ENCODE data around the gene FAM221B.

FAM221B gene

GRCh38 chr9:35789541-35789940 is 39.0 kb downstream of the FAM221B start:
- no peak for TF ChIP-seq CTCF (conservative IDR thresholded peaks at IDR 0.05; ENCODE audit: low read depth, low read length)
- no peak for DNase-seq (ENCODE audit: low read depth)

DNA sequence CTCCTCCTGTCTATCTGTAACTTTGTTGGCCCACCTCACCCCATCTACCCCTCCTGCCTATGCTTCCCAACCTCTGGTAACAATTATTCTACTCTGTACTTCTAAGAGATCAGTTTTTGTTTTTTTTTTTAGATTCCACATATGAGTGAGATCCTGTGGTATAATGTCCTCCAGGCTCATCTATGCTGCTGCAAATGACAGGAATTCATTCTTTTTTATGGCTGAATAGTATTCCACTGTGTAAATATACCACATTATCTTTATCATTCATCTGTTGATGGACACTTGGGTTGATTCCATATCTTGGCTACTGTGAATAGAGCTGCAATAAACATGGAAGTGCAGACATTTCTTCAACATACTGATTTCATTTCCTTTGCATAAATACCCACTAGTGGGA is 45.1 kb downstream of the FAM221B start:
- TF ChIP-seq CTCF (conservative IDR thresholded peaks at IDR 0.05; ENCODE audit: low read depth, low read length): no peak
- no peak overlapping the region for H3K4me3 ChIP-seq (ENCODE audit: low read length)
- DNase-seq (ENCODE audit: low read depth): no peak

More at GRCh38 chr9:35789541-35789940, 39.0 kb downstream of the FAM221B start:
- no peak overlapping the region for H3K4me3 ChIP-seq (ENCODE audit: low read length)

DNA sequence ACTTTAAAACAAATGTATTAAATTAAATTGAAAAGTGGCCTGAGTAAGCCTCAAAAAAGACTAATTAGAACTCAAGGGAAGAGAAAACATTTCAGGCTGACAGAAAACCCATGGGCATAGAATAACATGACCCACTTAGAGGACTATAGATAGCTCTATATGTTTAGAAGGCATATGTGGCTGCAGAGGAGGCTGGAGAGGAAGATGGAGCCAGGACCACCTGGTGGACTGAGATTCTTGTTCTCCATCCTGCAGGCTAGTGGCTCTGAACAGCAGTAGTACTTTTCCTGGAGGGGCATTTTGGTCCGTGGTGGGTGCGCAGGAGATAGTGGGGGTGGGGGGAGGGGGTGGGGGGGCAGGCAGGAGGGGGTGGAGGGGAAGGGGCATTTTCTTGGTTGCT is 47.5 kb downstream of the FAM221B start:
- DNase-seq (ENCODE audit: low read depth): no peak
- no peak for TF ChIP-seq CTCF (conservative IDR thresholded peaks at IDR 0.05; ENCODE audit: low read depth, low read length)
- no peak overlapping the region for H3K4me3 ChIP-seq (ENCODE audit: low read length)

DNA sequence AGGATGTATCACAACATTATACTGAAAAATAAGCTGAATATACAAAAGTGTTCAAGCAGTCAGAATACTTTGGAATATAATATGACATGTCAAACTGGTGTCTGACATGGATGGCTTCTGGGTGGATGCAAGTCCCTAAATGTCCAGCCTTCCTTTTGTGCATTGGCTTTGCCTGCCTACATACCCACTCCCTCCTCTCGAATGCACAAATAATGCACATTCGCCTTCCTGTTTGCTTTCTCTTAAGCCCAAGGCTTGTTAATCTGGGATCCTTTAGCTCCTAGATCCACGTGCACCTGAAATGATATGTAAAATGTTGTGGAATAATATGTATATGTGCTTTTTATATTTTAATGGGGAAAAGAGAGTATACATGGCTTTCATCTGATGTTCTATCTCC is 50.0 kb downstream of the FAM221B start:
- H3K4me3 ChIP-seq (ENCODE audit: low read length): no peak overlapping the region
- DNase-seq (ENCODE audit: low read depth): no peak
- TF ChIP-seq CTCF (conservative IDR thresholded peaks at IDR 0.05; ENCODE audit: low read depth, low read length): no peak

DNA sequence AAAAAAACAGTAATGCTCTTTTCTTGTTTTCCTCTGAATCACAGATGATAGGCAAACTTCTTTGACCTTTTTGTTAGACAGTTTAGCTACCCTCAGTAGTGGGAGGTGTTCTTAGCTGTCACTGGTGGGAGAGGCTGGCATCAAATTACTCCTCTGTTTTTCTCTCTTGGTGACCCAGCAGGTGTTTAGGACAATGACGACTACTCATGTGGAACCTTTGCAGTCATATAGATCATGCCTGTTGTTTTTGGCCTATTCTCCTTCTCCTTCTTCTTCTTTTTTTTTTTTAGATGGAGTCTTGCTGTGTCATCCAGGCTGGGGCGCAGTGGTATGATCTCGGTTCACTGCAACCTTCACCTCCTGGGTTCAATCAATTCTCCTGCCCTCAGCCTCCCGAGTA is 52.5 kb downstream of the FAM221B start:
- TF ChIP-seq CTCF (conservative IDR thresholded peaks at IDR 0.05; ENCODE audit: low read depth, low read length): no peak
- no peak for DNase-seq (ENCODE audit: low read depth)
- no peak overlapping the region for H3K4me3 ChIP-seq (ENCODE audit: low read length)

GRCh38 chr9:35774907-35775635 is 53.5 kb downstream of the FAM221B start:
- no peak overlapping the region for H3K4me3 ChIP-seq (ENCODE audit: low read length)
- DNase-seq (ENCODE audit: low read depth): no peak
- TF ChIP-seq CTCF (conservative IDR thresholded peaks at IDR 0.05; ENCODE audit: low read depth, low read length): no peak

DNA sequence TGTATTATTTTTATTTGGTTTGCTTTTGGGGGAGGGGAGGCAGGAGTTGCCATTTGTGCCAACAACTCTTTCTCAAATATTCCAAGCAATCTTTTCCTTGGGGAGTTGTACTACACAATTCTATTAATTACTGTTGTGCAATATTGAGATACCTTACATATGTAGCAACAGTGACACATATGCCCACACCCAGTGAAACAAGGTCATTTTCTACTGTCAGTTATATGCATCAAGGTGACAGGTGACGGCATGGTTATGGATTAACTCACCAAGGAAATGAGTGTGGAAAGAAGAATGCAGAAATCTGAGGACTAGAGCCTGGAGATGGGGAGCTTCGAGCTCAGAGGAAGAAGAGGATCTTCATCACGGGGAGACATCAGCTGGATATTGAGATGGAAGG is 56.6 kb downstream of the FAM221B start:
- no peak for DNase-seq (ENCODE audit: low read depth)
- no peak for TF ChIP-seq CTCF (conservative IDR thresholded peaks at IDR 0.05; ENCODE audit: low read depth, low read length)
- no peak overlapping the region for H3K4me3 ChIP-seq (ENCODE audit: low read length)

All from retinal pigment epithelial cell (primary cell).